ENCODE data around the gene IRF6. TPM values are rescaled to one million over a fixed set of nuclear protein-coding genes. Genes with fewer than 3 reads are reported as not detected.

The IRF6 gene
- total RNA-seq, 1 donor from 2014 or later: 21.2 TPM

- Histone ChIP-seq H3K36me3 (ENCODE audit: insufficient read depth, low read length) (no peaks in the 10 kb centered on the region), H3K9ac (ENCODE audit: low read length) (no peak overlapping the region), H3K4me1 (ENCODE audit: insufficient read depth, low read length) (peaks cover 12% of the 10 kb centered on the region), H3K4me2 (ENCODE audit: low read length) (no peak overlapping the region), H3K4me3 (ENCODE audit: insufficient read depth, low read depth, low read length) (no peak overlapping the region), H3K27ac (ENCODE audit: low read depth, low read length) (no peak overlapping the region), H3K27me3 (ENCODE audit: insufficient read depth, low read length) (peaks cover 5% of the 10 kb centered on the region), H3K9me3 (ENCODE audit: insufficient read depth, low read depth, low read length) (no peaks in the 10 kb centered on the region), H2AFZ (ENCODE audit: low read depth, low read length) (no peak overlapping the region), H3K79me2 (ENCODE audit: insufficient read depth, low read length) (no peaks in the 10 kb centered on the region), H4K20me1 (ENCODE audit: insufficient read depth, low read length) (no peaks in the 10 kb centered on the region)
- Mint-ChIP-seq H3K27ac (ENCODE audit: unreplicated experiment) (no peak overlapping the region), H3K36me3 (ENCODE audit: low read depth, unreplicated experiment) (no peaks in the 10 kb centered on the region), H3K4me3 (ENCODE audit: unreplicated experiment) (no peak overlapping the region), H3K9me3 (ENCODE audit: unreplicated experiment) (peaks cover 4% of the 10 kb centered on the region), H3K27me3 (ENCODE audit: low read depth, unreplicated experiment) (peaks cover 42% of the 10 kb centered on the region), H3K4me1 (ENCODE audit: low read depth, unreplicated experiment) (no peaks in the 10 kb centered on the region)
- FAIRE-seq: no peak
- no peak for TF ChIP-seq CTCF (IDR thresholded peaks at IDR 0.05; ENCODE audit: insufficient read depth, low read depth, low read length)
- no peak for TF ChIP-seq EZH2 (IDR thresholded peaks at IDR 0.05; ENCODE audit: insufficient read depth, low read length)
- no peak for DNase-seq (ENCODE audit: low read depth)
Measured at GRCh38 chr1:209738270-209738669, 67.7 kb downstream of the IRF6 start.

GRCh38 chr1:209737118-209737505 lies 68.8 kb downstream of the IRF6 start:
- Mint-ChIP-seq H3K9me3 (ENCODE audit: unreplicated experiment) (peaks cover 4% of the 10 kb centered on the region), H3K27ac (ENCODE audit: unreplicated experiment) (no peak overlapping the region), H3K4me1 (ENCODE audit: low read depth, unreplicated experiment) (no peaks in the 10 kb centered on the region), H3K36me3 (ENCODE audit: low read depth, unreplicated experiment) (no peaks in the 10 kb centered on the region), H3K4me3 (ENCODE audit: unreplicated experiment) (no peak overlapping the region), H3K27me3 (ENCODE audit: low read depth, unreplicated experiment) (peaks cover 39% of the 10 kb centered on the region)
- H3K36me3 ChIP-seq (ENCODE audit: insufficient read depth, low read length): no peaks in the 10 kb centered on the region
- TF ChIP-seq EZH2 (IDR thresholded peaks at IDR 0.05; ENCODE audit: insufficient read depth, low read length) (no peak), CTCF (IDR thresholded peaks at IDR 0.05; ENCODE audit: insufficient read depth, low read depth, low read length) (no peak)
- H3K9ac ChIP-seq (ENCODE audit: low read length): no peak overlapping the region
- H4K20me1 ChIP-seq (ENCODE audit: insufficient read depth, low read length): no peaks in the 10 kb centered on the region
- no peak overlapping the region for H3K27ac ChIP-seq (ENCODE audit: low read depth, low read length)
- H3K27me3 ChIP-seq (ENCODE audit: insufficient read depth, low read length): peaks cover 5% of the 10 kb centered on the region
- DNase-seq (ENCODE audit: low read depth) (no peak), FAIRE-seq (no peak)
- no peak overlapping the region for H3K4me2 ChIP-seq (ENCODE audit: low read length)
- H3K4me3 ChIP-seq (ENCODE audit: insufficient read depth, low read depth, low read length): no peak overlapping the region
- H3K79me2 ChIP-seq (ENCODE audit: insufficient read depth, low read length): no peaks in the 10 kb centered on the region
- H3K9me3 ChIP-seq (ENCODE audit: insufficient read depth, low read depth, low read length): no peaks in the 10 kb centered on the region
- H3K4me1 ChIP-seq (ENCODE audit: insufficient read depth, low read length): peaks cover under 1% of the 10 kb centered on the region
- no peak overlapping the region for H2AFZ ChIP-seq (ENCODE audit: low read depth, low read length)

- no peaks in the 10 kb centered on the region for H3K4me1 Mint-ChIP-seq (ENCODE audit: low read depth, unreplicated experiment)
- no peak overlapping the region for H3K4me3 Mint-ChIP-seq (ENCODE audit: unreplicated experiment)
- no peak overlapping the region for H3K27ac Mint-ChIP-seq (ENCODE audit: unreplicated experiment)
- Histone ChIP-seq H3K4me2 (ENCODE audit: low read length) (no peak overlapping the region), H3K9me3 (ENCODE audit: insufficient read depth, low read depth, low read length) (no peaks in the 10 kb centered on the region), H3K27me3 (ENCODE audit: insufficient read depth, low read length) (peaks cover 5% of the 10 kb centered on the region), H3K79me2 (ENCODE audit: insufficient read depth, low read length) (no peaks in the 10 kb centered on the region), H3K36me3 (ENCODE audit: insufficient read depth, low read length) (no peaks in the 10 kb centered on the region), H3K9ac (ENCODE audit: low read length) (no peak overlapping the region), H4K20me1 (ENCODE audit: insufficient read depth, low read length) (no peaks in the 10 kb centered on the region), H3K4me3 (ENCODE audit: insufficient read depth, low read depth, low read length) (no peak overlapping the region), H3K27ac (ENCODE audit: low read depth, low read length) (no peak overlapping the region), H2AFZ (ENCODE audit: low read depth, low read length) (no peak overlapping the region), H3K4me1 (ENCODE audit: insufficient read depth, low read length) (no peaks in the 10 kb centered on the region)
- H3K27me3 Mint-ChIP-seq (ENCODE audit: low read depth, unreplicated experiment): peaks cover 35% of the 10 kb centered on the region
- no peak for DNase-seq (ENCODE audit: low read depth)
- FAIRE-seq: no peak
- TF ChIP-seq CTCF (IDR thresholded peaks at IDR 0.05; ENCODE audit: insufficient read depth, low read depth, low read length) (no peak), EZH2 (IDR thresholded peaks at IDR 0.05; ENCODE audit: insufficient read depth, low read length) (no peak)
- peaks cover 3% of the 10 kb centered on the region for H3K9me3 Mint-ChIP-seq (ENCODE audit: unreplicated experiment)
- H3K36me3 Mint-ChIP-seq (ENCODE audit: low read depth, unreplicated experiment): no peaks in the 10 kb centered on the region
Measured at GRCh38 chr1:209736490-209737117, 69.3 kb downstream of the IRF6 start.
